EL (cell line): ENCODE results near the gene SPATA17.
"Not testable (repeated sequence)": the region's sequence is repeated elsewhere in the genome, so short reads cannot be mapped to it uniquely, and the experiment has no call there.

Experiments used
- DNase-seq: peaks from one replicate; pipeline ENCODE4 v3.0.0-alpha.2; 2016

Gene SPATA17

GRCh38 chr1:217681806-217682205, 50.7 kb downstream of the SPATA17 start:
- DNase-seq, result no peak

GRCh38 chr1:217687511-217687910, 56.4 kb downstream of the SPATA17 start:
- no peak for DNase-seq

GRCh38 chr1:217696140-217696539, 65.0 kb downstream of the SPATA17 start:
- not testable (repeated sequence) for DNase-seq

GRCh38 chr1:217703326-217703725, 72.2 kb downstream of the SPATA17 start:
- DNase-seq, result no peak

- peak; percentile 8 for DNase-seq
Observed at GRCh38 chr1:217712925-217713597, 81.9 kb downstream of the SPATA17 start.

- no peak for DNase-seq
Observed at GRCh38 chr1:217715681-217716080, 84.5 kb downstream of the SPATA17 start.

- no peak for DNase-seq
Observed at GRCh38 chr1:217717959-217718358, 86.8 kb downstream of the SPATA17 start.

GRCh38 chr1:217718873-217719272, 87.7 kb downstream of the SPATA17 start:
- peak; percentile 43 for DNase-seq

GRCh38 chr1:217721692-217722091, 90.5 kb downstream of the SPATA17 start:
- no peak for DNase-seq

- peak; percentile 4 for DNase-seq
Observed at GRCh38 chr1:217734973-217735372, 103.8 kb downstream of the SPATA17 start.

GRCh38 chr1:217747156-217747769, 116.1 kb downstream of the SPATA17 start:
- DNase-seq, result peak; percentile 24

GRCh38 chr1:217769768-217770167, 138.6 kb downstream of the SPATA17 start:
- DNase-seq, result no peak

GRCh38 chr1:217770918-217771317, 139.8 kb downstream of the SPATA17 start:
- DNase-seq, result no peak

GRCh38 chr1:217776693-217777092, 145.5 kb downstream of the SPATA17 start:
- DNase-seq, result no peak

GRCh38 chr1:217781056-217781455, 149.9 kb downstream of the SPATA17 start:
- DNase-seq, result no peak

- no peak for DNase-seq
Observed at GRCh38 chr1:217791091-217791490, 159.9 kb downstream of the SPATA17 start.

- DNase-seq, result no peak
Observed at GRCh38 chr1:217805792-217806191, 174.6 kb downstream of the SPATA17 start.

- DNase-seq, result no peak
Observed at GRCh38 chr1:217812175-217812574, 181.0 kb downstream of the SPATA17 start.

GRCh38 chr1:217813031-217813430, 181.9 kb downstream of the SPATA17 start:
- no peak for DNase-seq

GRCh38 chr1:217837691-217838090, 206.5 kb downstream of the SPATA17 start:
- DNase-seq, result no peak

GRCh38 chr1:217839161-217839560, 208.0 kb downstream of the SPATA17 start:
- DNase-seq, result no peak

GRCh38 chr1:217846733-217847132, 215.6 kb downstream of the SPATA17 start:
- no peak for DNase-seq

- DNase-seq, result no peak
Observed at GRCh38 chr1:217847643-217848042, 216.5 kb downstream of the SPATA17 start.

GRCh38 chr1:217856342-217857034, 225.3 kb downstream of the SPATA17 start:
- DNase-seq, result peak; percentile 6
